Left colon (tissue), 2 donors: ENCODE measurements around the gene ADCY3. TPM values are rescaled to one million over a fixed set of nuclear protein-coding genes. Genes with fewer than 3 reads are reported as not detected.
A peak's percentile ranks its signal among the peaks of the same experiment; 100 is the strongest.
"Not testable (repeated sequence)": the region's sequence is repeated elsewhere in the genome, so short reads cannot be mapped to it uniquely, and the experiment has no call there.

ENCODE experiments used
- ATAC-seq: fragments of 200-7000 bp; cut with Tn5 transposase; one replicate; pipeline ENCODE4 v1.9.1; 2020; ENCODE audit warnings: mild to moderate bottlenecking, moderate library complexity
- DNase-seq, 2 donors: peaks; one replicate each; pipeline ENCODE4 v3.0.0-alpha.2; 2020
- intact Hi-C, 2 donors: fragments of 100-400 bp; cut with DNase I in 1 of 2; cut with micrococcal nuclease in 1 of 2; formaldehyde crosslinking; loops; one replicate each; pipeline versions ENCODE4 v1.11.2 to v1.14.0; 2022; cut with DNase I, micrococcal nuclease
- total RNA-seq, 2 donors: library from RNA; stranded (reverse); fragmentation: NEBNext Ultra II Directional; extraction: Animal tissue kit (Norgen Biotek cat#: 25700); gene quantifications; one replicate each; pipeline ENCODE4 v1.2.1, GENCODE V29; 2021
- donor health status: DM: no; HTN: no; CAD: no.
- donor health status: DM: yes; HTN: yes; CAD: no.

The ADCY3 gene
- total RNA-seq, 2 donors from 2014 or later: 30.2 to 36.7 TPM

DNA sequence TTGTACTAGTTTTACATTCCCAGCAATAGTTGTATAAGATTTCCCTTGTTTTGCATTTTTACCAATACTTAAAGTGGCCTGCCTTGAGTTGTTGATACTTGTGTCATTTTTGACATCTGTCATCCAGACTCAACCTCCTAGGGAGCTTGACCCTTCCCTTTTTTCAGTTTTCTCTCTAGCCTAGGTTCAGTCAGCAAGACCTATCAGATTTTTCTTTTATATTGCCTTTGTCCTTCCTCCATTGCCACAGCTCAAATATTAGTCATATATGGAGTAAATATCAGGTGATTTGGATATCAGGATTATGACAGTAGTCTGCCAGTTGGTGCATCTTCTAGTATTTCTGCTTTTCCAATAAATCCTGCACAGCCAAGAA, 113.4 kb downstream of the ADCY3 start:
- DNase-seq (no peak), ATAC-seq (peak; percentile 41)
- intact Hi-C loops: no loop called here

GRCh38 chr2:24805811-24806660, 114.0 kb downstream of the ADCY3 start:
- peak in 1 of 2 donors; percentile 79 for DNase-seq
- intact Hi-C loops: not testable (repeated sequence)
- peak; percentile 52 for ATAC-seq

DNA sequence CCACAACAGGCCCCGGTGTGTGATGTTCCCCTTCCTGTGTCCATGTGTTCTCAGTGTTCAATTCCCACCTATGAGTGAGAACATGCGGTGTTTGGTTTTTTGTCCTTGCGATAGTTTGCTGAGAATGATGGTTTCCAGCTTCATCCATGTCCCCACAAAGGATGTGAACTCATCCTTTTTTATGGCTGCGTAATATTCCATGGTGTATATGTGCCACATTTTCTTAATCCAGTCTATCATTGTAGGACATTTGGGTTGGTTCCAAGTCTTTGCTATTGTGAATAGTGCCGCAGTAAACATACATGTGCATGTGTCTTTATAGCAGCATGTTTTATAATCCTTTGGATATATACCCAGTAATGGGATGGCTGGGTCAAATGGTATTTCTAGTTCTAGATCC, 119.5 kb downstream of the ADCY3 start:
- intact Hi-C loops, ATAC-seq, DNase-seq: not testable (repeated sequence)

GRCh38 chr2:24797644-24798043, 122.4 kb downstream of the ADCY3 start:
- intact Hi-C loops: no loop called here
- DNase-seq (no peak), ATAC-seq (no peak)

- peak in 1 of 2 donors; percentile 21 for DNase-seq
- no peak for ATAC-seq
- intact Hi-C loops: no loop called here
These were observed 126.1 kb downstream of the ADCY3 start for GRCh38 chr2:24793761-24794435.

- DNase-seq (peak; percentile 97 to 98), ATAC-seq (peak; percentile 95)
- intact Hi-C loops: no loop called here
These were observed 126.9 kb downstream of the ADCY3 start, which contains the start of the genes CENPO and PTRHD1 for GRCh38 chr2:24792874-24793760. Gene CENPO, plus strand, starts transcription at chr2:24793425. Its CDS starts 495 bp downstream, at chr2:24793920. Gene PTRHD1, minus strand, starts transcription at chr2:24793391. Its CDS starts 14 bp downstream, at chr2:24793377.

DNA sequence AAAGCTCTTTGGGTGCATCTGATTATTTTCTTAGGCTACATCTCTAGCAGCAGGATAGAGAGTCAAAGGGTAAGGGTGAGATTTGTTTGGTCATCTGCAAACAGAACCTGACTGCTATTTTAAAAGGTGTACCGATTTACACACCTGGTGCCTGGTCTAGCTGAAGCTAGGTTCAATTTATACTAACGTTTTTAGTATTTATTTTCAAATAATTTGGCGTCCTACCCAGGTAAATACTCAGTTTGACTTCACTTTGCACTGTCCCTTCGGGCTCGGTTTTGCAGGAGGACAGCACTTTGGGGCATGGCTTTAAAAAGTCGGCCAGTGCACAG, 127.5 kb downstream of the ADCY3 start:
- DNase-seq (no peak), ATAC-seq (peak; percentile 2)
- intact Hi-C loops: no loop called here

- intact Hi-C loops: no loop called here
These were observed 128.6 kb downstream of the ADCY3 start for GRCh38 chr2:24791452-24791851.

DNA sequence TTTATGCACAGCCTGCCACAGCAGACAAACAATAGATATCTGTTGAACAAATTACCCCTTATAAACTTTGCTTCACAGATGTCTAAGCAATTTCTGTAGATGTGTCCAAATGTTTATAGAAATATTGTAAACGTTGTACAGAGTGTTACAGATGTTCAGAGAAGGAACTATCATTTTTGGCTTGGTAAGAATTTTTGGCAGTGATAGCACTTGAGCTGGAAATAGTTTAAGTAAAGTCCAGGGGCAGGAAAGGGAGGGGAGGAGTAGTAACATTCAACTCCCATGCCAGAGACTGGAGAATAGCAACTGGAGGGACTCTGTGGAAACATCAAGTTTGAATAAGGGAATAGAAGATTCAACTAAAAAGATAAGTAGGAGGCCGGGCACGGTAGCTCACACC, 131.2 kb downstream of the ADCY3 start:
- intact Hi-C loops: no loop called here
- no peak for ATAC-seq

More at GRCh38 chr2:24791452-24791851, 128.6 kb downstream of the ADCY3 start:
- ATAC-seq (no peak), DNase-seq (no peak)

GRCh38 chr2:24787532-24787931, 132.5 kb downstream of the ADCY3 start:
- no peak for DNase-seq
- ATAC-seq: no peak
- intact Hi-C loops: no loop called here

More for the DNA sequence above, 131.2 kb downstream of the ADCY3 start:
- no peak for DNase-seq

- intact Hi-C loops: no loop called here
- ATAC-seq: peak; percentile 32
- peak in 1 of 2 donors; percentile 21 for DNase-seq
These were observed 134.2 kb downstream of the ADCY3 start for GRCh38 chr2:24785671-24786321.

- DNase-seq (no peak), ATAC-seq (no peak)
- intact Hi-C loops: no loop called here
These were observed 136.4 kb downstream of the ADCY3 start for GRCh38 chr2:24783641-24784040.

DNA sequence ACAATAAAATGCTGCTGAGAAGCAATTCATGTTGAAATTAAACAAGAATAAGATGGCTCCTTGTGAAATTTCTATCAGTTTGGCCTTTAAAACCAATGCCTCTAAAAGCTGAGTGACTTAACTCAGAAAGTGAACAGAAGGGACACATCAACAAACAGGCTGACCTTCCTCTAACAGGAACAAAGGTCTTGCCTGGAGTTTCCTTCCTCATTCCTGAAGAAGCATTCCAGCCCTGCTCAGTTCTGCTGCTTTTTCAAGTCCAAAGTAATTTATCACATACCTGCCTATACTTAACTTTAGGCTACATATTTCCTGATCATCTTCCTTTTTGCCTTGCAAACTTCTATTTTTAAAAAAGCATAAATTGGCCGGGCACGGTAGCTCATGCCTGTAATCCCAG, 140.9 kb downstream of the ADCY3 start:
- ATAC-seq (peak; percentile 97), DNase-seq (no peak)
- intact Hi-C loops: no loop called here

- intact Hi-C loops: no loop called here
- no peak for DNase-seq
- ATAC-seq: no peak
These were observed 145.7 kb downstream of the ADCY3 start for GRCh38 chr2:24774373-24774772.

GRCh38 chr2:24771764-24772586, 148.1 kb downstream of the ADCY3 start:
- no peak for ATAC-seq
- DNase-seq: no peak
- intact Hi-C loops: no loop called here

- DNase-seq: no peak
- intact Hi-C loops: no loop called here
- ATAC-seq: no peak
These were observed 149.0 kb downstream of the ADCY3 start for GRCh38 chr2:24771061-24771460.
